PC-9 (cell line): Measurements from ENCODE around the gene ATG4D. TPM values are rescaled to one million over a fixed set of nuclear protein-coding genes. Genes with fewer than 3 reads are reported as not detected.

Experiments used
- BruUV-seq: library from RNA; stranded (reverse); fragments of 400-500 nt; replicated peaks from 2 replicates; lab custom pipeline; 2021; lab: Mats Ljungman, UMichigan
- CTCF ChIA-PET: fragments of 300-600 bp; sonication (Branson Sonifier 250); formaldehyde crosslinking; loops from one replicate; lab custom pipeline; 2022; ENCODE audit warnings: antibody characterized with exemption; lab: Charles Lee
- POLR2A ChIA-PET: fragments of 300-600 bp; sonication (Branson Sonifier 250); formaldehyde crosslinking; loops from one replicate; lab custom pipeline; 2022; ENCODE audit warnings: antibody characterized with exemption; ENCODE audit not compliant: unreplicated experiment; lab: Charles Lee
- DNase-seq, 2 experiments: peaks; one replicate each; pipeline versions ENCODE4 v3.0.0 to v3.0.0-alpha.2; 2015 to 2022; ENCODE audit warnings: mixed read lengths in 1 of 2
- H2AFZ ChIP-seq: fragments of 200-600 bp; sonication (generic); 2 replicates; pipeline ENCODE4 v1.8.1; 2017; ENCODE audit warnings: antibody characterized with exemption
- H3F3A ChIP-seq: fragments of 200-600 bp; sonication (generic); 2 replicates; pipeline ENCODE4 v1.8.1; 2017; ENCODE audit warnings: antibody characterized with exemption, mild to moderate bottlenecking, low read depth; ENCODE audit not compliant: insufficient read depth
- H3K27ac ChIP-seq: fragments of 200-600 bp; sonication (generic); 2 replicates; pipeline ENCODE4 v1.6.1; 2016; ENCODE audit warnings: mixed run types
- H3K27me3 ChIP-seq: fragments of 200-600 bp; sonication (generic); 2 replicates; pipeline ENCODE4 v1.6.1; 2016; ENCODE audit warnings: low read depth, mixed run types; ENCODE audit not compliant: insufficient read depth
- H3K36me3 ChIP-seq: fragments of 200-600 bp; sonication (generic); 2 replicates; pipeline ENCODE4 v1.6.1; 2016; ENCODE audit warnings: low read depth, mixed run types
- H3K4me1 ChIP-seq: fragments of 200-600 bp; sonication (generic); replicated peaks from 2 replicates; pipeline ENCODE4 v1.6.1; 2016; ENCODE audit warnings: mixed run types; ENCODE audit not compliant: insufficient read depth
- H3K4me2 ChIP-seq: fragments of 200-600 bp; sonication (generic); 2 replicates; pipeline ENCODE4 v1.6.1; 2017; ENCODE audit warnings: mixed run types
- H3K4me3 ChIP-seq: fragments of 200-600 bp; sonication (generic); 2 replicates; pipeline ENCODE4 v1.6.1; 2016; ENCODE audit warnings: mixed run types
- H3K79me2 ChIP-seq: fragments of 200-600 bp; sonication (generic); 2 replicates; pipeline ENCODE4 v1.6.1; 2017; ENCODE audit warnings: low read depth, mixed run types
- H3K9me2 ChIP-seq: fragments of 200-600 bp; sonication (generic); 2 replicates; pipeline ENCODE4 v1.8.1; 2017; ENCODE audit warnings: mild to moderate bottlenecking; ENCODE audit not compliant: insufficient read depth
- H3K9me3 ChIP-seq: fragments of 200-600 bp; sonication (generic); 2 replicates; pipeline ENCODE4 v1.8.1; 2016; ENCODE audit warnings: low read depth; ENCODE audit not compliant: insufficient read depth
- H4K20me1 ChIP-seq: fragments of 200-600 bp; sonication (generic); 2 replicates; pipeline ENCODE4 v1.8.1; 2017; ENCODE audit not compliant: insufficient read depth
- CTCF ChIP-seq: fragments of 200-600 bp; sonication (generic); conservative IDR thresholded peaks from 2 replicates; pipeline ENCODE4 v1.6.1; 2017; ENCODE audit warnings: mixed run types, antibody characterized with exemption, mild to moderate bottlenecking, moderate library complexity
- EZH2 ChIP-seq: fragments of 200-600 bp; sonication (generic); IDR thresholded peaks from 2 replicates; pipeline ENCODE4 v1.8.0; 2017; ENCODE audit warnings: antibody characterized with exemption, low read depth
- intact Hi-C: fragments of 100-400 bp; cut with micrococcal nuclease; formaldehyde crosslinking; loops from one replicate; pipeline ENCODE4 v1.10.0; 2022; ENCODE audit not compliant: unreplicated experiment
- total RNA-seq: library from RNA; stranded (reverse); gene quantifications from 2 replicates; pipeline ENCODE4 v1.2.3, GENCODE V29; 2021

The ATG4D gene
- total RNA-seq, 1 experiment from 2014 or later, result 40.2 TPM

- TF ChIP-seq CTCF (no peak), EZH2 (no peak)
Measured at GRCh38 chr19:10503002-10503789, 40.5 kb upstream of the ATG4D start, which contains the start of gene KEAP1. KEAP1 (minus strand) TSS chr19:10503356; CDS start chr19:10500033, 3,323 bp downstream.

GRCh38 chr19:10505583-10506229 lies 38.0 kb upstream of the ATG4D start:
- H3K9me3 ChIP-seq, result no peaks in the 10 kb centered on the region
- H3F3A ChIP-seq, result peaks cover 55% of the 10 kb centered on the region; the same call in 1 of the 2 replicates
- no peak overlapping the region for H3K4me3 ChIP-seq
- H3K79me2 ChIP-seq, result peaks cover 20% of the 10 kb centered on the region
- DNase-seq, result peak in 1 of 2 experiments; percentile 72
- BruUV-seq, result no TSS peak
- peaks cover 3% of the 10 kb centered on the region; the same call in 1 of the 2 replicates for H4K20me1 ChIP-seq
- intact Hi-C loops, result no loop called here
- CTCF ChIA-PET, result interaction anchor here (0.5 to 0.7 kb wide), 5 partner anchors 17 to 254 kb away, joined by 3 to 6 read pairs (median 6); no protein-coding TSS in a partner anchor
- no peaks in the 10 kb centered on the region for H3K27me3 ChIP-seq
- H3K9me2 ChIP-seq, result no peaks in the 10 kb centered on the region
- H3K27ac ChIP-seq, result no peak overlapping the region
- H3K4me1 ChIP-seq, result peaks cover 24% of the 10 kb centered on the region
- H3K4me2 ChIP-seq, result no peak overlapping the region
- H3K36me3 ChIP-seq, result no peaks in the 10 kb centered on the region
- POLR2A ChIA-PET, result interaction anchor here (0.5 kb wide), 1 partner anchor 31 kb away, joined by 3 read pairs; no protein-coding TSS in a partner anchor
- no peak for TF ChIP-seq EZH2
- peak; percentile 91 for TF ChIP-seq CTCF
- H2AFZ ChIP-seq, result no peak overlapping the region

More at GRCh38 chr19:10503002-10503789, 40.5 kb upstream of the ATG4D start, which contains the start of gene KEAP1:
- peak in 1 of 2 experiments; percentile 46 for DNase-seq
- CTCF ChIA-PET, result interaction anchor here (0.6 kb wide), 2 partner anchors 14 to 152 kb away, joined by 6 to 11 read pairs; no protein-coding TSS in a partner anchor
- Histone ChIP-seq H3K9me2 (no peaks in the 10 kb centered on the region), H3K27ac (peak within 1 kb of the TSS; percentile 94), H4K20me1 (peaks cover 22% of the 10 kb centered on the region), H3K27me3 (no peaks in the 10 kb centered on the region), H3K36me3 (peaks cover 14% of the 10 kb centered on the region), H3K79me2 (peaks cover 45% of the 10 kb centered on the region), H3K4me2 (peak within 1 kb of the TSS; percentile 89), H3K4me3 (peak within 1 kb of the TSS; percentile 82), H3F3A (peaks cover 47% of the 10 kb centered on the region; the same call in 1 of the 2 replicates), H3K9me3 (no peaks in the 10 kb centered on the region), H3K4me1 (peaks cover 16% of the 10 kb centered on the region), H2AFZ (peak within 1 kb of the TSS; percentile 85)
- intact Hi-C loops, result loop anchor here (5.0 kb wide), 1 partner anchor 39 kb away; the partner anchor contains the start of gene ATG4D
- POLR2A ChIA-PET, result interaction anchor here (0.7 kb wide), 1 partner anchor 50 kb away, joined by 3 read pairs; no protein-coding TSS in a partner anchor
- no TSS peak for BruUV-seq

- peaks cover 18% of the 10 kb centered on the region; the same call in 1 of the 2 replicates for H3K4me1 ChIP-seq
- H3F3A ChIP-seq, result peaks cover 53% of the 10 kb centered on the region; the same call in 1 of the 2 replicates
- H3K9me3 ChIP-seq, result no peaks in the 10 kb centered on the region
- H2AFZ ChIP-seq, result no peak overlapping the region
- H3K27me3 ChIP-seq, result no peaks in the 10 kb centered on the region
- no peaks in the 10 kb centered on the region for H4K20me1 ChIP-seq
- TF ChIP-seq CTCF (no peak), EZH2 (no peak)
- no peak overlapping the region for H3K4me3 ChIP-seq
- H3K9me2 ChIP-seq, result no peaks in the 10 kb centered on the region
- no peak overlapping the region for H3K4me2 ChIP-seq
- ChIA-PET CTCF (no interaction called here), POLR2A (no interaction called here)
- H3K79me2 ChIP-seq, result 0 out of 2 replicates have a peak, but pooled peaks cover 3% of the 10 kb centered on the region
- DNase-seq, result no peak
- H3K36me3 ChIP-seq, result no peaks in the 10 kb centered on the region
- H3K27ac ChIP-seq, result no peak overlapping the region
- intact Hi-C loops, result no loop called here
- BruUV-seq, result no TSS peak
Measured at GRCh38 chr19:10508036-10508435, 35.7 kb upstream of the ATG4D start.
